Kidney (tissue), 14 donors: Measurements from ENCODE around the gene EDAR. TPM values are rescaled to one million over a fixed set of nuclear protein-coding genes. Genes with fewer than 3 reads are reported as not detected.

Source experiments
- DNase-seq, 5 donors: peaks; one replicate each; pipeline ENCODE4 v3.0.0-alpha.2; 2013 to 2020
- FAIRE-seq: peaks from 2 replicates; lab custom pipeline; 2012; peaks lifted over from hg19 to GRCh38; lab: Jason Lieb, UNC
- H3K27ac ChIP-seq, 2 donors: one replicate each; pipeline ENCODE4 v1.7.0; 2013; ENCODE audit warnings: low read depth in 2 of 2, low read length in 2 of 2, inconsistent platforms in 1 of 2
- H3K27me3 ChIP-seq: one replicate; pipeline ENCODE4 v1.7.1; 2013; ENCODE audit warnings: low read length, inconsistent platforms; ENCODE audit not compliant: control insufficient read depth, insufficient read depth
- H3K36me3 ChIP-seq, 3 donors: one replicate each; pipeline versions ENCODE4 v1.7.0 to v1.7.1; 2013; ENCODE audit warnings: low read length in 3 of 3, control low read depth in 1 of 3, inconsistent platforms in 1 of 3; ENCODE audit not compliant: insufficient read depth in 3 of 3, control insufficient read depth in 2 of 3
- H3K4me1 ChIP-seq, 3 donors: one replicate each; pipeline versions ENCODE4 v1.7.0 to v1.7.1; 2013; ENCODE audit warnings: low read length in 3 of 3, inconsistent platforms in 1 of 3, low read depth in 1 of 3; ENCODE audit not compliant: control insufficient read depth in 2 of 3, insufficient read depth in 2 of 3
- H3K4me3 ChIP-seq, 3 donors: one replicate each; pipeline versions ENCODE4 v1.7.0 to v1.8.1; 2013; ENCODE audit warnings: low read length in 3 of 3, control low read depth in 1 of 3, inconsistent platforms in 1 of 3
- H3K9ac ChIP-seq, 3 donors: one replicate each; pipeline versions ENCODE4 v1.7.0 to v1.7.1; 2013; ENCODE audit warnings: low read length in 3 of 3, control low read depth in 1 of 3, inconsistent platforms in 1 of 3
- H3K9me3 ChIP-seq, 3 donors: one replicate each; pipeline versions ENCODE4 v1.7.0 to v1.7.1; 2013; ENCODE audit warnings: low read length in 3 of 3, control low read depth in 1 of 3, inconsistent platforms in 1 of 3; ENCODE audit not compliant: control insufficient read depth in 2 of 3, insufficient read depth in 1 of 3
- CTCF ChIP-seq: IDR thresholded peaks from 3 replicates; pipeline ENCODE4 v1.5.1; 2012; ENCODE audit warnings: mild to moderate bottlenecking, moderate library complexity, borderline replicate concordance; ENCODE audit not compliant: insufficient read depth; ENCODE audit errors: extremely low read depth
- intact Hi-C: fragments of 100-400 bp; cut with DNase I; formaldehyde crosslinking; loops from one replicate; pipeline ENCODE4 v1.11.1; 2022
- polyA plus RNA-seq: library from polyadenylated mRNA; stranded (reverse); fragments of 350-450 nt; fragmentation: Illumina TruSeq; extraction: RNeasy Lipid Tissue Mini Kit (QIAGEN cat#74804); gene quantifications from one replicate; pipeline ENCODE4 v1.2.3, GENCODE V29; 2014; ENCODE audit warnings: low read depth, low replicate concordance; ENCODE audit not compliant: insufficient read depth
- total RNA-seq: library from RNA; stranded (reverse); fragmentation: NEBNext Ultra II Directional; extraction: Animal tissue kit (Norgen Biotek cat#: 25700); gene quantifications from one replicate; pipeline ENCODE4 v1.2.1, GENCODE V29; 2021
- donor health status: control.
- donor health status: control.
- donor health status: control.
- donor health status: control.
- donor health status: control.
- donor health status: DM: yes; HTN: yes; CAD: no.
- donor health status: Normal renal cell carcinoma (clear cell type).

Gene EDAR
- total and polyA plus RNA-seq, 2 donors from 2014 or later = 0.17 to 3.1 TPM

DNA sequence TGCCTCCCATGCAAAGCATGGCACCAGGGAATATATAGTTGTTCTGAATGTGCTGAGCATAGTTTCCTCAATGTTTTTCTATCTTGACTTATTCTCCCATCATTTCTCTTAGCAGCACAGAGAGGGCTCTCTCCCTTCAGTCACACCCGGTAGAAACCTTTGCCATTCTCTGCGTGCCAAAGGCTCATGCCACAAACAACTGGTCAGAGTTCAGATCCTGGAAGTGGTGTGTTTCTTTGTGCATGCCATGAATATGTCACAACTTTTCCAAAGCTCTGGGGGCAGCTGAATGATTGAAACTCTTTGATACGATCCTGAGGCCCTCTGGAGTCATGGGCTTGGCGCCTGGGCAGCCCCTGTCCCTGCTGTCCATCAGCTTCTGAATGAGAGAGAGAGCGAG lies 28.0 kb upstream of the EDAR start:
- DNase-seq (no peak), FAIRE-seq (no peak)
- Histone ChIP-seq H3K36me3 (no peaks in the 10 kb centered on the region), H3K27ac (no peak overlapping the region), H3K9me3 (no peaks in the 10 kb centered on the region), H3K4me1 (no peaks in the 10 kb centered on the region), H3K4me3 (no peak overlapping the region), H3K9ac (no peak overlapping the region), H3K27me3 (no peaks in the 10 kb centered on the region)
- intact Hi-C loops = no loop called here
- TF ChIP-seq CTCF = no peak

GRCh38 chr2:109016376-109016775 lies 27.4 kb upstream of the EDAR start:
- H3K4me3 ChIP-seq = no peak overlapping the region
- TF ChIP-seq CTCF = no peak
- intact Hi-C loops = no loop called here
- FAIRE-seq (no peak), DNase-seq (no peak)
- no peaks in the 10 kb centered on the region for H3K9me3 ChIP-seq
- H3K36me3 ChIP-seq = no peaks in the 10 kb centered on the region
- no peak overlapping the region for H3K27ac ChIP-seq
- H3K9ac ChIP-seq = no peak overlapping the region
- no peaks in the 10 kb centered on the region for H3K4me1 ChIP-seq
- H3K27me3 ChIP-seq = no peaks in the 10 kb centered on the region

DNA sequence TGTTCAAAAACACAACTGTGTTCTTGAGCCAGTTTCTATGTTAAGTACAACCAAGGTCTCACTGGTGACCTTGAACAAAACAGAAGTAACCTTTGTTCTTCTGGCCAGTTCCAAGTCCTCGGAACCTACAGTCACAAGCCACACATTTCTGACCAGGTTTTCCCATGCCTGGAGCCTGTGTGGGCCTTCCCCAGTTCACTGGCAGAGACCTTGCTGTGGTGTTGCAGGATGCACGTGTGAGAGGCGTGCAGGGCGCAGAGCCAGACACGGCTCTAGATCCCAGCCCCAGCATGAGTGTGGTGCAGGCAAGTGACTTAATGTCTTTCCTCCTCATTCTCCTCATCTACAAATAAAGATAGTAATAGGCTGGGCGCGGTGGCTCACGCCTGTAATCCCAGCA lies 25.5 kb upstream of the EDAR start:
- DNase-seq (no peak), FAIRE-seq (no peak)
- no peak overlapping the region for H3K27ac ChIP-seq
- H3K27me3 ChIP-seq = no peaks in the 10 kb centered on the region
- no peaks in the 10 kb centered on the region for H3K4me1 ChIP-seq
- no peaks in the 10 kb centered on the region for H3K36me3 ChIP-seq
- no peak overlapping the region for H3K9ac ChIP-seq
- H3K9me3 ChIP-seq = no peaks in the 10 kb centered on the region
- no peak for TF ChIP-seq CTCF
- no peak overlapping the region for H3K4me3 ChIP-seq
- intact Hi-C loops = no loop called here

DNA sequence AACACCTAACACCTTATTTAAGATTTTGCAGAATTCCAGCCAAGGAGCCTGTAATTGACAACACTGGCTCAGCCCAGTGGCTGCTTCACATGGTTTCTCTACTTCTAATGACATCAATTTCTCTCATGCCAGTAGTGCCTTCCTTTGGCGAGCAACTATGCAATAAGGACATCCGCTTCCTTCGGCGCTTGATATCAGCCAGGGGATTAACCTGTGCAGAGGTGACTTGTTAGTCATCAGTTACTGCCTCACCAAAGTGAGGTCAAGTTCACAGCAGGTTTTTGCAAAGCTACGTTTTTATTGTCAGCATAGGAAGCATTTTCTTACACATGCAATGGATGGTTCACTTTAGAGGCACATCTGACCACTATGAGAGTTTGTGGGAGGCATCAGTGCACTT lies 24.0 kb upstream of the EDAR start:
- no peak overlapping the region for H3K9ac ChIP-seq
- H3K4me1 ChIP-seq = no peaks in the 10 kb centered on the region
- DNase-seq = no peak
- no peaks in the 10 kb centered on the region for H3K36me3 ChIP-seq
- intact Hi-C loops = no loop called here
- FAIRE-seq = no peak
- no peaks in the 10 kb centered on the region for H3K27me3 ChIP-seq
- H3K4me3 ChIP-seq = no peak overlapping the region
- no peak overlapping the region for H3K27ac ChIP-seq
- no peak for TF ChIP-seq CTCF
- H3K9me3 ChIP-seq = no peaks in the 10 kb centered on the region
